Inferior parietal cortex (tissue), 1 donor: ENCODE results near the gene DPY19L3.
"Not testable (repeated sequence)": the region's sequence is repeated elsewhere in the genome, so short reads cannot be mapped to it uniquely, and the experiment has no call there.

ENCODE experiments used
- DNase-seq: peaks from one replicate; pipeline ENCODE4 v3.0.0-alpha.2; 2016; ENCODE audit errors: extremely low spot score

DPY19L3 gene

GRCh38 chr19:32396046-32396652 is 9.4 kb upstream of the DPY19L3 start:
- DNase-seq = peak; percentile 40

DNA sequence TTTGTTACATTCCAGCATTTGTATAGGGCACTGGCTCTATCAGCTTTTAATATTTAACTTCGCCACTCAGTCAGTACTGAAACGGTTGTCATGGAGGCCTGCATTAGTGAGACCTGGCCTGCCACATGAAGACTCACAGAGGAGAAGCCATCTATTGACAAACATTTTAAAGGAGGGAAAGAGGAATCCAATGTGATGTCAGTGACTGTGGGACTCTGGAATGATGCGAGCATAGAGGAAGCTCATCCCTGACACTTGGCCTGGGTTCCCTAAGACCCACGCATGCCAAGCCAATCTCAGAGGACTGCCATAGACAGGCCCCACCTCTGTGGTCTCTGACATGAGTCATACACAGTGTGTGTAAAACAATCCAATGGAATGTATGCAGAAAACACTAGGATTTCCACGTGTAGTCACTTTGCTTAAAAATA is 7.9 kb upstream of the DPY19L3 start:
- no peak for DNase-seq

DNA sequence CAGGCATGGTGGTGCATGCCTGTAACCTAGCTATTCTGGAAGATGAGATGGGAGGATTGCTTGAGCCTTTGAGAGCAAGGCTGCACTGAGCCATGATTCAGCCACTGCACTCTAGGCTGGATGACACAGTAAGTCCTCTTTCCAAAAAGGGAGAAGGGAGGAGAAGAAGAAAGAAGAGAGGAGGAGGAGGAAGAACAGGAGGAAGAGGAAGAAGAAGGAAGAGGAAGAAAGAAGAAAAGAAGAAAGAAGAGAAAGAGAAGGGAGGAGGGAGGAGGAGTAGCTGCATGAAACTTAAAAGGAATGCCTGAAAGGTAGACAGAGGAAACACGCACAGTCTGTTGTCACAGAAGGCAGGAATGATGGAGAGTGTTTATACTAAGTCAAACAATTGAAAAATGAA is 3.6 kb upstream of the DPY19L3 start:
- DNase-seq = no peak

GRCh38 chr19:32403291-32403995 is 2.1 kb upstream of the DPY19L3 start:
- DNase-seq = no peak

DNA sequence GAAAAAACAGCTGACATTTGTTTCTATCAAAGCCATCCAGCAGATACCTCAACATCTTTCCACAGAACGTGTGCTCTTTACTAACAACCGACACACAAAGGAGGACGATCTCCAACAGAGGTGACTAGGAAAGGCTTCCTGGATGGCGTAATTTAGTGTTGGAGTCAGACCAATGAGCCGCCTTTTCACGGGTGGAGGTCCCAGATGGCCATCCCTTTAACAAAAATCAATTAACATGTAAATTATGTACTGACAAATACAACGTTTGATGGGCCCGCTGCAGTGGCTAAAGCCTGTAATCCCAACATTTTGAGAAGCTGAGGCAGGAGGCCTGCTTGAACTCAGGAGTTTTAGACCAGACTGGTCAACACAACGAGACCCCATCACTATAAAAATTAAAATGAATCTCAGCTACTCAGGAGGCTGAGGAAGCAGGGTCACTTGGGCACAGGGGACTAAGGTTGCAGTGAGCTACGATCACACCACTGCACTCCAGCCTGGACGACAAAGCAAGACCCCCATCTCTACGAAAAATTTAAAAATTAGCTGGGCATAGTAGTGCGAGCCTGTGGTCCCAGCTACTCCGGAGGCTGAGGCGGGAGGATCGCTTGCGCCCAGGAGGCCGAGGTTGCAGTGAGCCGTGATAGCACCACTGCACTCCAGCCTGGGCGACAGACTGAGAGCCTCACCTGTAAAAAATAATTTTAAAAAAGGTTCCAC is 1.2 kb upstream of the DPY19L3 start:
- no peak for DNase-seq

GRCh38 chr19:32404933-32405430 is 588 bp upstream of the DPY19L3 start:
- DNase-seq = peak; percentile 58

DNA sequence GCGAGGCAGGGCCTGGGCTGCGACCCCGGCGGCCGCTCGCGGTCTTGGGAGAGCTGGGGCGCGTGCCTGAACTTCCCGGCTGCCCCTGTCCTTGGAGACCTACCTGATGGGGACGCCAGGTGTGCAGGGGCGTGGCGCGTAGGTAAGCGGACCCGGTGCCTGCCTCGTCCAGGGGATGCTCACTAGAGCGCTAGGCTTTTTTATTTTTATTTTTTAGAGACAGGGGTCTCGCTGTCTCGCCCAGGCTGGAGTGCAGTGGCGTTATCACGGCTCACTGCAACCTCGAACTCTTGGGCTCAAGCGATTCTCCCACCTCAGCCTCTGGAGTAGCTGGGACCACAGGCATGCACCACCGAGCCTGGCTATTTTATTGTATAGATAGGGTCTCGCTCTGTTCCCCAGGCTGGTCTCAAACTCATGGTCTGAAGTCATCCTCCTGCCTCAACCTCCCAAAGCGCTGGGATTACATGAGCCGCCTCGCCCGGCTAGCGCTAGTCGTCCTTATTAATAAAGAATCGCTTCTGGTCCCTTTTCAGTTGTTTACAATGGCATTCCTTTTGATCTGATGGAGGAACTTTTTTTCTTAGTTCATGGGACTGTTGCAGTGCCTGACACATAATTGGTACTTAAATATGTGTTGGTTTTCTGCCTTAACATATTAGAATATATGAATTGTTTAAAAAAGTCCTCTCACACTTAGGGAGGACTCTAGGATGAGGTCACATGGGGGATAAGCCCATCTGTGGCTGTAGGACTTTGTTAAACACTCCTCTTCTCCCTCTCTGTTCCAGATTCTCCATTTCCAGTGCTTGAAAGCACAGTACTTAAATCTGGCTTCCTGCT is 812 bp downstream of the DPY19L3 start:
- DNase-seq = no peak

DNA sequence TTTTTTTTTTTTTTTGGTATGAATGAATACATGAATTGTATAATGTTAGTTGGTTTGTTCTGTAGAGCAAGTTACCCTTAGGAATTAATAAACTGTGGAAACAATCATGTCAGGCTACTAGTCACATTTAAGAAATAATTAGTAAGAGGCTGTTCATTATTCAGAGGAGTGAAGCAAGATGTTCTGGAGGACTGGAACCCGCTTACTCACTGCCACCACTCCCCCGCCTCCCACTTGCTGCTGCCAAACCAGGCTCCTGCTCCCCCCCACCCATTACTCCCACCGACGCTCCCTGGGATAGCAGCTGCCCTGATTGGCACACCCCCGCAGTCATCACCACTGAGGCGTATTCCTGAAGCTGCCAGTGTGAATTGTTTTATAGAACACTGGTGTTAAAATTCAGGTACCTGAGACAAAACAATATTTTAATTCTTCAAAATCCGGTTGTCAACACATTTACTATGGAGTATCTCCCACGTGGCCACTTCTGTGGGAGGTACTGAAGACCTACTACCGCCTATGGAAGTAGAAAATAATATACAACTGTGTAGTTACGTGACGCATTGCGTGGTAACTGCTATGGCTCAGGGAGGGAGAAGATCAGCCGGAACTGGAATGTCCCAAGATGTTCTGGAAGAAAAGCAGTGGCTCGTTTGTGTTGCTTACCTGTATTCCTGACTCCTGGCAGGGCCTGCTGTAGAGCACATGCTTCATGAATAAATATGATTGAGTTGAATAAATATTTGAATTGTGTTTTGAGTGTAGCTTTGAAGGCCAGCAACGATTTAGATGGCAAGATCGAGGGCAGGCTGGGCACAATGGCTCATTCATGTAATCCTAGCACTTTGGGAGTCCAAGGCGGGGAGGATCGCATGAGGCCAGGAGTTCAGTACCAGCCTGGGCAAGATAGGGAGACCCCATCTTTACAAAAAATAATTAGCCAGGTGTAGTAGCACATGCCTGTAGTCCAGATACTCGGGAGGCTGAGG is 1.7 kb downstream of the DPY19L3 start:
- DNase-seq = peak; percentile 58

DNA sequence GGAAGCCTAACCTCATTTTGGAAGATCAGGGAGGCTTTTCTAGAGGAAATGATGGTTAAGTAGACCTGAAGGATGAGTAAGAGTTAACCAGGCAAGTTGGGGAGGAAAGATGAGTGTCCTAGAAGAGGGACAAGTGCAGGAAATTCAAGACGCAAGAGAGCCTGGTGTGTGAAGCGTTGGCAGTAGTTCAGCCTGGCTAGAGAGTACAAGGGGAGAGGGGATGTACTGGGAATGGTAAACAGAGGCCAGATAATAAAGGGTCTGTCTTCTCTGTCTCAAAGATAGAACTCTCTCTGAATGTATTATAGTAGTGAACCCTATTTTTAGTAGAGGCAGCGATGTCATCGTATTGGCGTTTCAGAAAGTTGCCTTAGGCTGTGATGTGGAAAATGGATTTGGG is 9.7 kb downstream of the DPY19L3 start:
- no peak for DNase-seq

GRCh38 chr19:32415669-32416068 is 10.1 kb downstream of the DPY19L3 start:
- DNase-seq = no peak

DNA sequence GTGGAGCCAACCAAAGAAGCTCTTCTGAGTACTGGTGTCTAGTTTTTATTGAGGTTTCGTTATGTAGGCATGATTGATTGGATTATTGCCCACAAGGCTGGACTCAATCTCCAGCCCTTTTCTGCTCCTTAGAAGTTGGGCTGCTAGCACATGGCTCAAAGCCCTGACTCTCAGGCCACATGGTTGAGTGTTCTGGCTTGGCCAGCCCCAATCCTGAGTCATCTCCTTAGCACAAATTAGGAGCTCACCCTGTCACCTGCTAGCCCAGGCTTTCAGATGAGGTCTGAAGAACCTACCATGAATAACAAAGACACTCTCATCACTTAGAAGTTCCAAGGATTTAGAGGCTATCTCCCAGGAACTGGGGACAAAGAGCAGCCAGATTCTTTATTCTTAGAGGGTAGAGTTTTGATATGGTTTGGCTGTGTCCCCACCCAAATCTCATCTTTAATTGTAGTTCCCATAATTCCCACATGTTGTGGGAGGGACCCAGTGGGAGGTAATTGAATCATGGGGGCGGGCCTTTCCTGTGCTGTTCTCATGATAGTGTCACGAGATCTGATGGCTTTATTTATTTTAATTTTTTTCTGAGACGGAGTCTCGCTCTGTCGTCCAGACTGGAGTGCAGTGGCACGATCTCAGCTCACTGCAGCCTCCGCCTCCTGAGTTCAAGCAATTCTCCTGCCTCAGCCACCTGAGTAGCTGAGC is 11.3 kb downstream of the DPY19L3 start:
- no peak for DNase-seq

DNA sequence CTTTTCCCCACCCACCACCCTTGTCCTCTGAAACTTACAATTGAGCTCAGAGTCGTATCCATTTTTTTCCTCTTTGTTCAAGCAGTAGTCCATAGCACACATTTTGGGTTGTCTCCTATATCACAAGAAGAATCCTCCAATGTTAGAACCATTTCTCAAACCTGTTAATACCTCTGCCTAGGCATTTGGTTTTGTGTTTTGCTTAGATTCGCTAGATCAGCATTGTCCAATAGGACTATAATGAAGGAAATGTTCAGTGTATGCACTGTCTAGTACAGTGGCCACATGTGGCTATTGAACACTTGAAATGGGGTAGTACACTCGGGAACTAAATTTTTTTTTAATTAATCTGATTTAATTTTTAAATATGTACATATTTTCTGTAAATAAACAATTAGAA is 12.6 kb downstream of the DPY19L3 start:
- no peak for DNase-seq

DNA sequence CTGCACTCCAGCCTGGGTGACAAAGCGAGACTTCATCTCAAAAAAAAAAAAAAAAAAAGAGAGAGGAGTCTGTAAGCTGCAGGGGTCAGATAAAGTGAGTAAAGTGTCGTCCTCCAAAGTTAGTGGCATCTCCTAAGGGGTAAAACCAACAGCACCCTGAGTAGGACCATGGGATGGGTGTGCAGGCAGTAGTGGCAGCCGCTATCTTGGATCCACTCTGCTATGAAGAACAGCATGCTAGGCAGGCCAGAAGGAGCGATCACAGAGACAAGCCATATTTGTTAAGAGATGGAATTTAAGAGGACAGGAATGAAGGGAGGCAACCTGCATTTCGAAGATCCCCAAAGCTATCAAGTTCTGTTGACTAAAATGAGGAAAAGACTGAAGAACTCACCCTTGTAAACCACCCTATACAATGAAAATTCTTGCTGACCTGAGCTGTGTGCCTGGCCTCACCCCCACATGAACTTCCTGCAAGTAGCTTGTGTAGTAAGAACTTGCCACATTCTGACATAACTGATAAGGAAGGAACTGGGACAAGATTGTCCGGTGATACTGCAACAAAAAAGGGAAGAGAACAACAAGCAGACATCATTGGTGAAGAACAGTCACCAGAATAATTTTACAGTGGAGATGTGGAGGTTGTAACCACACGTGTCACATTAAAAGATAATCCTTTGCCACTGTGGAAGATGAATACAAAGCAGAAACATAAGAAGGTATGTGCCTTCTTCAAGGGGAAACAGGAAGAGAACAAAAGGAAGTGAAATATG is 16.2 kb downstream of the DPY19L3 start:
- no peak for DNase-seq

GRCh38 chr19:32422435-32422834 is 16.9 kb downstream of the DPY19L3 start:
- no peak for DNase-seq

GRCh38 chr19:32423944-32424343 is 18.4 kb downstream of the DPY19L3 start:
- DNase-seq = not testable (repeated sequence)

DNA sequence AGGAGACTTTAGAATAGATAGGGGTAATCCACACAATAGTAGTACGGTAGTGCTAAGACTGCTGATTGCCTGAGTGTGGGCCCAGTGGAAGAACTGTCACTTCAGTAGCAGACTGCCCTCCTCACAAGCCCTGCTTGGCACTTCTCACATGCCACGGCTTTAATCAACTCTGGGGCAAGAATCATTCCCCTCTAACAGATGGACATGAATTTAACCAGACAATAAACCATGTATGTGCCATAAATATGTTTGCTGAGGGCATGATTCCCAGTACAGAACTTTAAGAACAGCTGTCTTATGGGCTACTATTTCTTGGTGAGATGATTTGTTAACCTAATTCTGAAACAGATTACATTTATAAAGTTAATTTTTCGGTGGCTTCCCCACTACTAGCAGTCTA is 22.0 kb downstream of the DPY19L3 start:
- DNase-seq = no peak

DNA sequence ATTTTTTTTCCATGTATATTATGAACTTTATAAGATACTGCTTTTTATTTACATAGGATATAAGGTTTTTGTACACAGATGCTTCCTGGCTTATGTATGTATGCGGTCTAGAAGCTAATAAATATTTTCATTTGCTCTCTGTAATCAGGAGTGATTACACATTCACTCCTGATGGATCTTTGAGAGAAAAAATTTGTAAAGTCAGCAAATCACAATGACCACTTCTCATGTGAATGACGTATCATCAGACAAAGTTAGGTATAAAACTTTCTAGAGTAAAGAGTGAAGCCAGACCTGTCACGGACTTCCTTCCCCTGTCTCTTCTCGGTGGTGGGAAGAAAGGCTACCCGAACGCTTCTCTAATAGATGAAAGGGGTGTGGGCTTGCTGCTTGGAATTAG is 31.1 kb downstream of the DPY19L3 start:
- no peak for DNase-seq

GRCh38 chr19:32437096-32437495 is 31.5 kb downstream of the DPY19L3 start:
- DNase-seq = no peak

DNA sequence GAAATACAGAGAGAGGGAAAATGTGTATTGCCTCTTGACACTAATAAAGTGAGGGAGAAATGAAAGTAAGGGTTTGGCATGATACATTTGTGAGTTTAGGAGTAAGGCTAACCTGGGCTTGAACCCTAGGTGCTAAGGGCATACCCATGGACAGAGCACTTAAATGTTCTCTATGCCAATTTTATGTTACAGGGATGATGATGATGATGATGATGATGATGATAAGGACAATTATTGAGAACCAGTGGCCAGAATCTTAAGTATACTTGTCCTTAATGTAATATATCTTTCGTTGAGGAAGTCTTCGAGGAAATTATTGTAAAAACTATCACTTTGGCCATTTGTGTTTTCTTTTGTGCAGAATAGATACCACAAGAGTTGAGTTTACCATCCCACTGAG is 33.2 kb downstream of the DPY19L3 start:
- no peak for DNase-seq
